HG03354 (cell line): ENCODE results near the gene AKR7A3.
"Not testable (repeated sequence)": the region's sequence is repeated elsewhere in the genome, so short reads cannot be mapped to it uniquely, and the experiment has no call there.

ENCODE experiments used
- ATAC-seq: cut with Tn5 transposase; IDR thresholded peaks from one replicate; pipeline ENCODE4 v1.9.1; 2021; ENCODE audit warnings: mild to moderate bottlenecking; ENCODE audit not compliant: unreplicated experiment, poor library complexity, severe bottlenecking

Gene AKR7A3

DNA sequence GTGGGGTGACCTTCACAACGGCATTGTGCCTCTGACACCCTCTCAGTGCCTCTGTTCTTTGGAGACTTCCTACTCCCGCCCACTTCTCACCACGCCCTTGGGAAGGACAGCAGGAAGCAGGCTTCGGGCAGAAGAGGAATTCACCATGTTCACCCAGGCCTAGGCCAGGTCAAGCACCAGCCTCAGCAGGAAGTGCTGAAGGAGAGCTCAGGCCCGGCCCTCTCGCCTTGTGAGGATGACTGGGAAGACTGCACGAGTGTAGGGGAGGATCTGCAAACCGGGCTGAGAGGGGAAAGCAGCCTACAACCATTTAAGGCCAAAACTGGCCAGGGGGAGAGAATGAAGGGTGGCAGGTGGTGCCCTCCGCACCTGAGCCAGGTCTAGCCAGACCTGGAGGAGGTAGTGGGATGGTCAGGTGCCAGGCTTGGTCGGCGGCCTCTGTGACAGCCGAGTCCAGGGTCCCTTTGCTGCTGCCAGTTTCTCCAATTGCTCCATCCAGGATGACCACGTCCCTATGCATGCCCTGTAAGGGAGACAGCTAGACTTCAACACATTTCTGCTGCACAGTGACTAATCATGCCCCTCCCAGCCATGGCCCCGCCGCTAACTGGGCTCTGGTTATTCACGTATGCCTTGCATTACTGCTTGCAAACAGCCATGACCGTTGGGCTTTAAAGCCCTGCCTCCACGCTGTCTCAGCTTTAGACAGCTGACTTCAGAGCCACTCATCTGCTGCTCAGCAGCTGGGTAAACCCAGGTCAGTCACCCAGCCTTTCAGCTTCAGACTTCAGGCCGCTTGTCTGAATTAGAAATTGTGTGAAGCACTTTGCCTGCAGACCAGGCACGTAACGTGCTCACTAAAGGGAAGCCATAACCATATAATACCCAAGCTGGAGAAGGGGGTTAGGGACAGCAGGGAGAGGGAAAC lies 28.1 kb downstream of the AKR7A3 start:
- ATAC-seq: no peak

DNA sequence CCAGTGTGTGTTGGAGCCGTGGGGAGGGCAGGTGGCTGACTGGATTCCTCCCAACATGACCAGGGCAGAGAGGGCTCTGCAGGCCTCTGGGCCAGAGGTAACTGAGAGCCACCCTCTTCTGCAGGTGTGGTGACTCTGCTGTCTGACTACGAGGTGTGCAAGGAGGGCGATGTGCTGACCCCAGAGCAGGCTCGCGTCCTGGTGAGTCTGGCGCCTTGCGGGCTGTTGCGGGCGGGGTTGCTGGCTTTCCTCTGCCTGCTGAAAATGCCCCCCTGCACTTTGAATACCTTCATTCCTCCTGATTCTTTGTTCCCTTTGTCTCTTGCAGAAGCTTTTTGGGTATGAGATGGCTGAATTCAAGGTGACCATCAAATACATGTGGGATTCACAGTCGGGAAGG lies 30.2 kb downstream of the AKR7A3 start:
- no peak for ATAC-seq

DNA sequence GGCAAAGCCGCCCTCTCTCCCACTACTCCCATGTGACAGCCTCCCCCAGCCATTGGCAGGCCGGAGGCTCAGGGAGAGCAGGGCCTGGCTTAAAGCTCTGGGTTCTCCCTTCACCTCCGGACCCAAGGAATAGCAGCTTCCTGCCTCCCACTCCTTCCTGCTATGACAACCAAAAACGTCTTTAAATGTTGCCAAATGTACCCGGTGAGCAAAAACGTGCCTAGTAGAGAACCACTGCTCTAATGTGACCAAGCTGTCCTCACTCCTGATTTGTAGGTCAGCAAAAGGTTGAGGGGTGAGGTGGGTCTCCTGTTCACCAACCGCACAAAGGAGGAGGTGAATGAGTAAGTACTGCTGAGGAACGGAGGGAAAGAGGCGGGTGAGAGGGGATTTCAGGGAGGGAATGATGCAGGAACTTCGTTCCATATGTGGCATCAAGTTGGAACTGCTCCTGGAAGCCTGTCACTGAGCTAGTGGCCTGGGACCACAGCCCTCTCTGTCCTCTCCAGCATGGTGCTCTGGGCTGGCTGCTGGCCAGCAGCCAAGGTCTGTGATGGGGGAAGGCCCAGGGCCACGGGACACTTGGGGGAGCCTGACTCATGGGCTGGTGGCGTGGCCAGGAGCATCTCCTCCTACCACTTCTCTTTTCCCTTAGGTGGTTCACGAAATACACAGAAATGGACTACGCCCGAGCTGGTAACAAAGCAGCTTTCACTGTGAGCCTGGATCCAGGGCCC lies 31.2 kb downstream of the AKR7A3 start:
- ATAC-seq: no peak

DNA sequence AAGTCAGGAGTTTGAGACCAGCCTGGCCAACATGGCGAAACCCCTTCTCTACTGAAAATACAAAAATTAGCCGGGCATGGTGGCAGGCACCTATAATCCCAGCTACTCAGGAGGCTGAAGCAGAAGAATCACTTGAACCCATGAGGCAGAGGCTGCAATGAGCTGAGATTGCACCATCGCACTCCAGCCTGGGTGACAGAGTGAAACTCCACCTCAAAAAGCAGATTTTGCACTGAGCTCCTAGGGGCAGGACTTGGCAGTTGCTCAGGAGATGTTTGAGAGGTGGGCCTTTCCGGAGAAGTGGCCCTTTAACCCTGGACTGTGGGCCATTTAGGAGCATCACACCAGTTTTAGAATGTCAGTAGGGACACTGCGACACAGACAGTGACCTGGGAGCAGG lies 32.3 kb downstream of the AKR7A3 start:
- not testable (repeated sequence) for ATAC-seq

DNA sequence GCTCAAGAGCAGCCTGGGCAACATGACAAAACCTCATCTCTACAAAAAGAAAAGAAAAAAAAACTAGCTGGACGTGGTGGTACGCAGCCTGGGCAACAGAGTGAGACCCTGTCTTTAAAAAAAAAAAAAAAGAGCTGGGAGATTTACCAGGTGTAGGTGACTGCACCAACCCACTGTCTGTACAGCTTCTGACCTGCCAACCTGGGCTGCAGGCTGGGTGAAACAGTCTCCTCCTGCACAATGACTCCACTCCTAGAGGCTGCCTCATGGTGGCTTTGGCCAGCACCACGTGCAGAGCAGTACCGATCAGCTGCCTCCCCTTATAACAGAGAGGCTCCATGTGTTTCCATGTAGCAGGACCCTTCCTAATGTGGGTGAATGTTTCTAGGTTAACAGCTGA lies 33.3 kb downstream of the AKR7A3 start:
- no peak for ATAC-seq

DNA sequence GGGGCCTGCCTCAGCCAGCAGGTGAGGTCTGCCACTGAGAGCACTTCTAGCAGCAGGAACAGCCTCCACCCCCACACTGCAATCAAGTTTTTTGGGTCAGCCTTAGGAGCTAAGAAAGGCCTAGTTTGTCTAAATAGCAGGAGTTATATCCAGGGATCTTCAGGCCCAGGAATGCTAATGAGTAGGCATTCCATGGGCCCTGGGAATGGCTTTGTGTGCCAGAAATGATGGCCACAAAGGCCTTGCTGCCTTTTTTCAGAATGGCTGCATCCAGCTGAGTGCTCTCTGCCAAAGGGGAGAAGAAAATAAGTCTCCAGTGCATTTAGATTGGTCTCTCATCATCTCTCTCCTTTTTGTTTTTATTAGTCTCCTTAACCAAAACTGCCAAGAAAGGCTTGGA lies 34.2 kb downstream of the AKR7A3 start:
- ATAC-seq: no peak

DNA sequence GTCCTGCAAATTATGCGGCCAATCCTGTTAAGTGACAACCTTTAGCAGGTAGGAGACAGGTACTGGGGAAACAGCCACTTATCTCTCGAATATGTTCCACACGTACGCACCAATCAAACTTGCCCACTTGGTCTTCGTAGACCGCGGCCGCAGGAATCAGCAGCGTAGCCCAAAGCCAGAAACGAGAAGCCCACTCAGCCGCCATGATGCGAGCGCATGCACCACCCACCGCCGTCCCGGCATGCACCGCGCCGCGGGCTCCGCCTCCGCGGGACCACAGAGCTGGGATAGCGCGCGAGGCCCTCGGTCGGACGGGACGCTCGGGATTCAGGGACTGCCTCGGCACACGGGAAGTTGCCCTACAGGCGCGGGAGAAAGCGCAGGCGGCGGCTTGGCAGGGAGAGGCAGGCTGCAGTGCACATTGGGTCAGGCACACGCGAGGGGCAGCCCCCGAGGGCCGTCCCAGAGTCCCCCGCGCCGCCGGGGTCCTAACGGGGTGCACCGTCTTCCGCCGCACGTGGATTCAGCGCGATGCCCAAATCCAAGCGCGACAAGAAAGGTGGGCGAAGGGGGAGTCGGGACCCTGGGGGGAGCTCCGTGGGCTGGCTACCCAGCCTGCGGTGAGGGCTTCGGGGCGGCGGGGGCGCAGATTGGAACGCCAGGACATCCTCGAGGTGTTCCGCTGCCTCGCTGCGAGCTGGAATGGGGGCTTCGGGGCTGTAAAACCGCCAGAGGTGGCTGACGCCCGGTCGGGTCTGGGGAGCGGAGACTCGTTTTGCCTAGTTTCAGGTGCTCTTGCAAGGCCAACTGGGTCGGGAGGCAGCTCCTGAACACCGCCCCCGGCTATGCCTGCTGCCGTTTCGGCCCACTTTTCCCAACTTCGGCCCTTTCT lies 37.0 kb downstream of the AKR7A3 start, which contains the start of the genes EMC1 and MRTO4:
Gene EMC1, minus strand, starts transcription at position 220 of the 892 bp plus-strand sequence. Its CDS starts 15 bp downstream, at position 205.
Gene MRTO4, plus strand, starts transcription at position 501 of the 892 bp plus-strand sequence. Its CDS starts 31 bp downstream, at position 532.
- peak; percentile 88 for ATAC-seq

DNA sequence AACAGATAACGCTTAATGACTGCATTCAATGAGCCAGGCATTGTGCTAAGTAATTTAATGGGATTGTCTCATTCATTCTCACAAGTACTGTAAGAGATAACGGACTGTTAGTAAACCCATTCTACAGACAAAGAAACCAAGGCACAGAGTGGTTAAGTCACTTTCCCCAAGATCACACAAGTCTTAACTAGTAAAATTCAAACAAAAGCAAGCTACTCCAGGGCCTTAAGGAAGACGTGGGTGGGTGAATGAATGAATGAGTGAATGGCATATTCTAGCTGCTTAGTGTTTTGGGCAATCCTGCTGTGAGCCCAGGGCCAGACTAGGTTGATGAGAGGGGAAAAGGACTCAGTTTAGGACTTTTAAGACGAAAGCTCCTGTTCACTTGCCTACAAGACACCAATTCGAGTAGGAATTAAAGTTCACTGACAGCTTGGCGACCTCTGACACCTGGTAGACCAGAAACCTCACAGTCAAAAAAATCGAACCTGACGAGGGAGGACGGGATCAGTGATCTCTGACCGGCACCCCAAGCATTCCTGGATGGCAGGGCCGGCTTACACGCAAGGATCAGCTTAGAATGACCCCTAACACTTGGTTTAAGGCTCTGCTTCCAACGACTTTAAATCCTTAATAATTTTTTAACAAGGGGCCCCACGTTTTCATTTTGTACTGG lies 37.8 kb downstream of the AKR7A3 start:
- ATAC-seq: no peak

DNA sequence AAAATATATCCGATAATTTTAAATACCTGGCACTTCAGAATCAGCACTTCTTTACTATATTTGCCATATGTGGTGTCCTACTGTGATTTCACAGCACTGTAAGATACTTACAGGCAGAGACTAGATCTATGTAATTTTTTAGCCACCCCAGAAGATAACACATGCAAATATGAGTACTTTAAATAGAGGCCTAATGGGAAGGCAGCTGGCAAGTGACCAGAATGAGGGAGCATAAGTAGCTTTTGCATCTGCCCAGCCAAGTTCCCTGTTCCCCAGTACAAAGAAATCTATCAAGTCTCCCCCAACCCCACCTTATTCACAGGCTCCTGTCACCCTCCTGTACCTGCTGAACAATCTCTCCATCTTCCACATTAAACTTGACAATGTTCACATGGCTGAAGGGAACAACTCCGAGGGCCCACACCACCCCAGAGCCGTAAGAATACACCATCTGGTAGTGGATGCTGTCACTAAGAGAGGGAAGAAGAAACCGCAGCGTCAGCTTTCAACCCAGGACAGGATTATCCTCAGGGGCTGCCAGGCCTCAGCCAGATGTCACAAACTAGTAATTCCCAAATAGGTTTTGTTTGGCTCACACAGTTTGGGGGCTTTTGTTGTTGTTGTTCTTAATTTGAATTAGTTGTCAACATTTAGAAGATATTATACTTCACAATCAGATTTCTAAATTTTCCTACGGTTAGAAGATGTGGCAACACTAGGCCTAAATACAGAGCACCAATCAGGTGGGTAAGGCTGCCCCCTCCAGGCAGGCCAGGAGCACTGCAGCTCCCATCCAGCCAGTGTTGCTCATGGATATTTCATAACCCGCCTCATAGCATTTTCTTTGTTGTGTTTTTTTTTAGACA lies 47.7 kb downstream of the AKR7A3 start:
- no peak for ATAC-seq

DNA sequence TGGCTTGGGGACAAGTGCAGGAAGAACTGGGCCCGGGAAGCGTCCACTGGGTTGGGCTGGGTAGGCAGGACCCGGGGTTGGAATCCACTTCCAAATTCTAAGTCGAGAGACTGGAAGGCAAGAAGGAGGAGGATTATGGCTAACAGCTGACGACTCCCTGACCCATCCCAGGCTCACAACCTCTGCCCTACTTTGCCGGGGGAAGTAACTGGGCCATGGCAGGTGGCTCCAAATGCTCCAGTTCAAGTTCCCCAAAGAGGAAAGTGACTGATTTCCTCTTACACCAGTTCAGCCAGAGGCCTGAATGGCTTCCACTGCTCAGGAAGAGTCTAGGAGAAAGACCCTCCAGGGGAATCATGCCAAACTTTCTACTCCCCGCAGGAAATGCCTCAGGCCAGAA lies 48.7 kb downstream of the AKR7A3 start:
- no peak for ATAC-seq

DNA sequence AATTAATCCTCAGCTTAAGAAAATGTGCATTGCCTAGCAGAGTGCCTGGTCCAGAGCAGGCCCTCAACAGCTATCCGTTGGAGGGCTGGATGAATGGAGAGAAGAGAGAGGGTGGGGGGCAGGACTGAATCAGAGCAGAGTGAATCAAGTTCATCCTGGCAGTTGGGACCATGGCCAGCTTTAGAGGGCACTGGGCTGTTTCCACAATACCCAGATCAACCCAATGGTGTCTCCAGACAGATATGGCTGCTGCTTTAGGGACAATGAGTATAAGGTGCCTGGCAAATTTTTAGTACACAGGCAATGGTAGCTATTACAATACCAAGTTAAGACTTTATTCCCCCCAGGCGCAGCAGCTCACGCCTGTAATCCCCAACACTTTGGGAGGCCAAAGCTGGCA lies 54.3 kb downstream of the AKR7A3 start:
- no peak for ATAC-seq
